ENCODE data around the gene PBX3. TPM values are rescaled to one million over a fixed set of nuclear protein-coding genes. Genes with fewer than 3 reads are reported as not detected.

Gene PBX3
- total and polyA plus RNA-seq, 10 donors, result 7.2 to 58.4 (median 34.1) TPM

GRCh38 chr9:126015424-126015823 is 268.3 kb downstream of the PBX3 start:
- Histone ChIP-seq H3K27ac (no peak overlapping the region), H3K4me3 (no peak overlapping the region), H3K9me3 (peaks cover 0 to 7% (median under 1%) of the 10 kb centered on the region in 8 donors), H3K27me3 (replicated peaks in 1 of 7) (peaks cover 0 to 8% (median 0%) of the 10 kb centered on the region in 7 donors), H3K36me3 (no peaks in the 10 kb centered on the region), H3K4me1 (no peaks in the 10 kb centered on the region)
- intact Hi-C loops (cut with DNase I; ENCODE audit: low total_unique reads), result no loop called here
- WGBS, 5 donors, result 89 to 93% (median 91%) methylated on average over 17 of the region's 17 CpGs
- DNase-seq, result no peak
- TF ChIP-seq, protein P1, sequence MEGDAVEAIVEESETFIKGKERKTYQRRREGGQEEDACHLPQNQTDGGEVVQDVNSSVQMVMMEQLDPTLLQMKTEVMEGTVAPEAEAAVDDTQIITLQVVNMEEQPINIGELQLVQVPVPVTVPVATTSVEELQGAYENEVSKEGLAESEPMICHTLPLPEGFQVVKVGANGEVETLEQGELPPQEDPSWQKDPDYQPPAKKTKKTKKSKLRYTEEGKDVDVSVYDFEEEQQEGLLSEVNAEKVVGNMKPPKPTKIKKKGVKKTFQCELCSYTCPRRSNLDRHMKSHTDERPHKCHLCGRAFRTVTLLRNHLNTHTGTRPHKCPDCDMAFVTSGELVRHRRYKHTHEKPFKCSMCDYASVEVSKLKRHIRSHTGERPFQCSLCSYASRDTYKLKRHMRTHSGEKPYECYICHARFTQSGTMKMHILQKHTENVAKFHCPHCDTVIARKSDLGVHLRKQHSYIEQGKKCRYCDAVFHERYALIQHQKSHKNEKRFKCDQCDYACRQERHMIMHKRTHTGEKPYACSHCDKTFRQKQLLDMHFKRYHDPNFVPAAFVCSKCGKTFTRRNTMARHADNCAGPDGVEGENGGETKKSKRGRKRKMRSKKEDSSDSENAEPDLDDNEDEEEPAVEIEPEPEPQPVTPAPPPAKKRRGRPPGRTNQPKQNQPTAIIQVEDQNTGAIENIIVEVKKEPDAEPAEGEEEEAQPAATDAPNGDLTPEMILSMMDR (IDR thresholded peaks at IDR 0.05 in 8 of 11, conservative IDR thresholded peaks at IDR 0.05 in 3 of 11), result no peak
- TF ChIP-seq POLR2A (IDR thresholded peaks at IDR 0.05), result no peak
- TF ChIP-seq POLR2AphosphoS5 (IDR thresholded peaks at IDR 0.05), result no peak

GRCh38 chr9:126016579-126017290 is 269.6 kb downstream of the PBX3 start:
- TF ChIP-seq POLR2A (IDR thresholded peaks at IDR 0.05) (no peak), POLR2AphosphoS5 (IDR thresholded peaks at IDR 0.05) (no peak)
- TF ChIP-seq, protein P1 (IDR thresholded peaks at IDR 0.05 in 8 of 11, conservative IDR thresholded peaks at IDR 0.05 in 3 of 11), result no peak
- 90 to 94% (median 92%) methylated on average over 7 to 24 of the region's 24 CpGs for WGBS, 5 donors
- intact Hi-C loops (cut with DNase I; ENCODE audit: low total_unique reads), result no loop called here
- peaks cover 0 to 8% (median 0%) of the 10 kb centered on the region in 7 donors for H3K27me3 ChIP-seq (replicated peaks in 1 of 7)
- H3K36me3 ChIP-seq, result no peaks in the 10 kb centered on the region
- no peak for DNase-seq
- H3K4me1 ChIP-seq, result no peaks in the 10 kb centered on the region
- H3K4me3 ChIP-seq, result no peak overlapping the region
- H3K9me3 ChIP-seq, result no peaks in the 10 kb centered on the region
- no peak overlapping the region for H3K27ac ChIP-seq

Other genes starting within 250 kb of the PBX3 start
- 10 to 100 TPM; 47.2 to 77.2 (median 63.4) TPM for gene MAPKAP1, start 40.2 kb upstream of the PBX3 start, total RNA-seq
- 10 to 100 TPM; 37.2 to 51.7 (median 37.7) TPM for gene MAPKAP1, start 40.2 kb upstream of the PBX3 start, polyA plus RNA-seq